Skin of body (tissue), 2 donors: Measurements from ENCODE around the gene ACTR1A. TPM values are rescaled to one million over a fixed set of nuclear protein-coding genes. Genes with fewer than 3 reads are reported as not detected.
"Not testable (repeated sequence)": the region's sequence is repeated elsewhere in the genome, so short reads cannot be mapped to it uniquely, and the experiment has no call there.

Experiments used
- DNase-seq: peaks from one replicate; lab custom pipeline; 2025; lab: John Stamatoyannopoulos, UW
- total RNA-seq: library from RNA; depleted of rRNA; stranded (reverse); fragments of >200 nt; gene quantifications from one replicate; pipeline ENCODE4 v1.2.3, GENCODE V29; 2014

ACTR1A gene
- 49.9 TPM for total RNA-seq

DNA sequence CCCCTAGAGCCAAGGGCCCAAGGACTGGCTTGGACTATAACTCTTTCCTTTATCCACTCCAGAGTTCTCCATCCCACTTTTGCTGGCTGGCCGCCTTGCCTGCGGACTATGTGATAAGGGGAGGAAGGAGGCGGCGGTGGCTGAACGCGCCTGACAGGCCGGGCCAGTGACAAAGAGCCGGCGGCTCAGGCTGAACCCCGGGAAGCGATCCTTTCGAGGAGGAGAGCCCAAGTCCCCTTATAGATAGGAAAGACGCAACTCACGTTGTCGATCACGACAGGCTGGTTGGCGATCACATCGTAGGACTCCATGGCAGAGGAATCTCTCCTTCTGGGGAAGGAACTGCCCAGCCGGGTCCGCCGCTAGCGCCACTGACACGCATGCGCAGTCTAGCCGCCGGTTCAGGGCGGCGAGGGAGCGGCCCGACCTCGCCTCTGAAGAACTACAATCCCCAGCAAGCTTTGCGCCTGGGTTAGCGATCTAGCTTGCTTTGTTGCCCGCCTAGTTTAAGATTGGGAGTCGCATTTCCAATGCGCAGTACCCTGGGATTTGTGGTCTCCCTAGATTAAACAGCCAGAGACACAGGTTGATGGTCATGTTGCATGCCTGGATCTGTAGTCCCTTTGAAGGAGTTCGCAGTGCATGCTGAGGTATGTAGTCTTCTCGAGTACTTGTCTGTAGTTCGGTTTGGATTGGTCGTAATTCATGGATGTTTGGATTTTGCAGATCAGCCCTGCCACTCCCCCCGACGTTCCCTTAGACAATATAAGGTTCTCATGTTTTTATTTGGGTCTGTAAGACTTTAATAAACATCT is at the start of gene ACTR1A:
TSS of gene ACTR1A (minus strand) at position 376 of the 815 bp plus-strand sequence. CDS start at position 311, 65 bp downstream.
- DNase-seq: peak; percentile 98

DNA sequence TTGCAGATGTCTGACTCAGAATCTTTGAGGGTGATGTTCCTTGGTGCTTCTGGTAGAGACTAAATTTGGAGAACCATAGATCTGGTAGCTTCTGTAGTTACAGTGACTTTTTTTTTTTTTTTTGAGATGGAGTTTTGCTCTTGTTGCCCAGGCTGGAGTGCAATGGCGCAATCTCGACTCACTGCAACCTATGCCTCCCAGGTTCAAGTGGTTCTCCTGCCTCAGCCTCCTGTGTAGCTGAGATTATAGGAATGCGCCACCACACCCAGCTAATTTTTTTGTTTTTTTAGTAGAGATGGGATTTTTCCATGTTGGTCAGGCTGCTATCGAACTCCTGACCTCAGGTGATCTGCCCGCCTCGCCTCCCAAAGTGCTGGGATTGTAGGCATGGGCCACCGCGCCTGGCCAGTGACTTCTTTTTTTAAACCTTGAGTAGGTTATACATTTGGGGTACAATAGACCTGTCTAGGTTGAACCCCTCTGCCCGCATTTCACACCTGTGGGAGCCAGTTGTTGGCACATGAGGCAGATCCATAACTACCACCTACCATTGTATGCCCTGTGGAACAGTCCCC is 48.2 kb upstream of the ACTR1A start:
- DNase-seq: no peak

DNA sequence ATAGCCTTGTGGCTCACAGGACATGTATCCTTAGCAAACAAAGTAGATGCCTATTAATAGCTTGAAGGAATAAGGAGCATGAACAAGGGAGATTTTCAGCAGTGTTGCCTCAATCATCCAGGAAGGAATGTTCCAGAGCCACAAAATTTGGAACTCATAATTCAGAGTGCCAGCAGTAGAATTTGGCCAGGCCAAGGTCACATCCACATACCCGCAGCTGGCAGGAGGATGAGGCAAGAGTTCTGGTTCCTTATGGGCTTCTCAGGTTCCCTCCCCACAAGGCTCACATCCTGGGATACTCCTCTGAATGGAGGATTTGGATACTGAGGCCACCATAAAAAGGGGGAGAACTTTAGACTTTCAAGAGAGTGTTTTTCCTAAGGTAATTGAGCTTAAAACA is 47.0 kb upstream of the ACTR1A start:
- no peak for DNase-seq

GRCh38 chr10:102546606-102547320 is 44.3 kb upstream of the ACTR1A start:
- DNase-seq: no peak

DNA sequence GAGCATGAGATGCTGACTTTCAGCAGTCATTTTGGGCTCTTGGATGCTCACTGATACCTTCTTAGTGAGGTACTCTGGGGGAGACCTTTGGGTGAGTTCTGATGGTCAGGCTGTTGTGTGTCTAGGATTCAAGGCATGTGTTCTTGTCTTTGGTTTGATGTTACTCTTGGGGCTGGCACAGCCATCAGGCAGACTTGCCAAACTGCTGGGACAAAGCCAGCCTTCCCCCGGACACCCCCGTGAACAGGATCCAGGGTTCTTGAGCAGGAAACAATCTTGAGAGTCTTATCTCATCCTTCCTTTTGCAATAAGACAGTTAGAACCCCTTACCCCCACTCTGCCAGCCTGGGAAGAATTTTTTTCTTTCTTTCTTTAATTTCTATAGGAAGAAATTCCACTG is 43.5 kb upstream of the ACTR1A start:
- DNase-seq: no peak

GRCh38 chr10:102545265-102545871 is 42.9 kb upstream of the ACTR1A start:
- DNase-seq: no peak

GRCh38 chr10:102542800-102543418 is 40.4 kb upstream of the ACTR1A start:
- DNase-seq: no peak

DNA sequence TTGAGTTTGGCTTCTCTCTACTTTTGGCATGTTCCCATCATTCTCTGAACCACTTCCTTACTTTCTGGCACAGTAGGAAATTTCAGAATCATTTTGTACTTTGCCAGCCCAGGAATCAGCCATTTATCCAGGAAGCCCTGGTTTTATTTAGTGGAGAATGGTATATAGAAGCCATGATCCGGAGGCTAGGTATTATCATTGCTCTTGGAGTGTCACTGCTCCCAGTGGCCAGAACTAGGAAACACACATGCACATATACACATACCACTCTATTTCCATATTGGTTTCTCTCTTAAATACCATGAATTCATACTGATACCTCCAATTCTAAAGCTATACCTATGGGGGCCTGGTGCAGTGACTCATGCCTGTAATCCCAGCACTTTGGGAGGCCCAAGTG is 37.5 kb upstream of the ACTR1A start:
- no peak for DNase-seq

DNA sequence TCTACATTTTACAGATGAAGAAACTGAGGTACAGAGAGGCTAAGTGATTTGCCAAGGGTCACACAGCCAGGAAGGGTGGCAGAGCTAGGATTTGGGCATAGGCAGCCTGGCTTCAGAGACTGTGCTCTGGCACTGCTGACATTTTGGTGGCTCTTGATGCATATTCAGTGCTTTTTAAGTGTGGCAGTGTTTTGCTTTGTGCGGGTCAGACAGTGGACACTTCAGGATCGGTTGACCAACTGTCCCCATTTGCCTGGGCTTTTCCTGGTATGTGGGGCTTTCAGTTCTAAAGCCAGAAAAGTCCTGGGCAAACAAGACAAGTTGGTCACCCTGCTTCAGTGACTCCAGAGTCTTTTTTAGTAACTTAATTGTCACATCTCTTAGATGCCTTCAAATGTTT is 36.3 kb upstream of the ACTR1A start:
- no peak for DNase-seq

DNA sequence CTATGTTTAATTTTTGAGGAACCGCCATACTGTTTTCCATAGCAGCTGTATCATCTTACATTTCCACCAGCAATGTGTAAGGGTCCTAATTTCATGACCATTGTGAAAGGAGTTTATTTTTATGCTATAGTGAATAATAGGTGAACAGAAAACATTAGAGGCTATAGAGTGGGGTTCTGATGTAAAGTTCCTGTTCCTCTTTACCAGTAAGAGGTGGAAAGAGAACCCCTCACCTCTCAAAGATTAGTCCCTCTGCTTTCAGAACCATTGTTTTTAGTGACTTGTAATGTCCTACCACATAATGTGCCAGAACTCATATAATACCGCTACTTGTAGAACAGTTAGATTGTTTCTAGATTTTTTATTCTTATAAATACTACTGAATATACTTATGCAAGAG is 35.4 kb upstream of the ACTR1A start:
- no peak for DNase-seq

DNA sequence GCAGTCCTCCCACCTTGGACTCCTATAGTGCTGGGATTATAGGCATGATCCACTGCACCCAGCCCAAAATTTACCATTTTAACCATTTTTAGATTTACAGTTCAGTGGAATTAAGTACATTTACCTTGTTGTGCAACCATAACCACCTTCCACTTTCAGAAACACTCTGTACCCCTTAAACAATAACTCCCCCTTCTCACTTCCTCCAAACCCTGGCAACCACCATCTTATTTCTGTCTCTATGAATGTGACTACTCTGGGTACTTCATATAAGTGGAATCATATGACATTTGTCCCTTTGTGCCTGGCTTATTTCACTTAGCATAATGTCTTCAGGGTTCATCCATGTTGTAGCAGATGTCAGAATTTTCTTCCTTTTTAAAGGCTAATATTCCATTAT is 34.9 kb upstream of the ACTR1A start:
- no peak for DNase-seq

- DNase-seq: no peak
Observed at GRCh38 chr10:102535481-102536147, 33.1 kb upstream of the ACTR1A start.

DNA sequence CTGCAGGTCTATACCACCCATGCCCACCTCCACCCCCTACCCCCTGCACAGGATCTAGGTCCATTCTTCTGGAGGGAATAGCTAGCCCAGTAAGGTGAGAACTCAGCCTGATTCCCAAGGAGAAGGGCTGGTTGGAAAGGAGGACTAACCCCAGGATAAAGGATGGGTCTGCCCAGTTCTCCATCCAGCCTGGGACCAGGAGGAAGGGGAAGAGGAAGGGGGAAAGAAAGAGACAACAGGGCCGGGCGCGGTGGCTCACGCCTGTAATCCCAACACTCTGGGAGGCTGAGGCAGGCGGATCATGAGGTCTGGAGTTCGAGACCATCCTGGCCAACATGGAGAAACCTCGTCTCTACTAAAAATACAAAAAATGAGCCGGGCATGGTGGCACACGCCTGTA is 32.5 kb upstream of the ACTR1A start:
- not testable (repeated sequence) for DNase-seq

- no peak for DNase-seq
Observed at GRCh38 chr10:102534333-102534732, 31.8 kb upstream of the ACTR1A start.

GRCh38 chr10:102527546-102527945 is 25.0 kb upstream of the ACTR1A start:
- no peak for DNase-seq

- DNase-seq: no peak
Observed at GRCh38 chr10:102524746-102525145, 22.2 kb upstream of the ACTR1A start.

- no peak for DNase-seq
Observed at GRCh38 chr10:102523250-102524029, 20.9 kb upstream of the ACTR1A start.

DNA sequence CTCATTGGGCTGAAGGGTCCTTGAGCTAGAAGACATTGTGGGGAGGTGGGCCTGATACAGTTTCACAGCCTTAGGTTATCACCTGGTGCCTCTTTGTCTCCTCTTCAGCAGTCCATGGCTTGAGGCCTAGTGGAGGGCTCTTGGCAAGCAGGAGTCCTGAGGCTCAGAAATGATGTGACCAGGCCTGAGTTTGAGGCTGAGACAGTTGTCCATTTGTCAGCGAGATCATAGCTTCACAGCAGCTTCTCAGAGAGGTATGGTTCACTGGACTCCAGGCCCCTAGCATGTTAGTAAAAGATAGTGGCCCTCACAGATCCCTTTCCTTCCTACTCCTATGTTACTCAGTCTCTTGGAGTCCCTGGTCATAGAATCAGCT is 20.4 kb upstream of the ACTR1A start:
- DNase-seq: no peak

- no peak for DNase-seq
Observed at GRCh38 chr10:102519246-102519825, 16.8 kb upstream of the ACTR1A start.

DNA sequence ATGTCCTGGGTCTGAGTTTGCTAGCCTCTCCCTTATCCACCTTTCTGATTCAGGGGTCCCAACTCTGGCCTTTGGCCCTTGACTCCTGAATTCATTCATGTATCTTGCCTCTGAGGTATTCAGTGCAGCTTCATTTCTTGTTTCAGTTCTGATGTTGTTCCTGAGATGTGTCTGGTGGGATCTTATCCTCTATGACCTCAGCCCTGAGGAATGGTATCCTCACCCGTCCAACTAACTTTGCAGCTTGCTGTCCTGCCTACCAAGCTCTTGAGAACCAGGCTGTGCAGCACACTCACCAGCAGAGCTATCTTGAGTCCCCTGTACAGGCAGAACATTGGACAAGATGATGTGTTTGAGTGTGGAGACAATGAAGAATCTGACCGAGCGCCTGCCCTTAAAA is 15.0 kb upstream of the ACTR1A start:
- DNase-seq: no peak
